Activated naive CD4-positive, alpha-beta T cell treated with Interleukin-2 at 50 U/mL for 16 hours (primary cell): ENCODE results near the gene SLC7A11.

Source experiments
- DNase-seq: peaks from one replicate; pipeline ENCODE4 v3.0.0-alpha.2; 2020

SLC7A11 gene

DNA sequence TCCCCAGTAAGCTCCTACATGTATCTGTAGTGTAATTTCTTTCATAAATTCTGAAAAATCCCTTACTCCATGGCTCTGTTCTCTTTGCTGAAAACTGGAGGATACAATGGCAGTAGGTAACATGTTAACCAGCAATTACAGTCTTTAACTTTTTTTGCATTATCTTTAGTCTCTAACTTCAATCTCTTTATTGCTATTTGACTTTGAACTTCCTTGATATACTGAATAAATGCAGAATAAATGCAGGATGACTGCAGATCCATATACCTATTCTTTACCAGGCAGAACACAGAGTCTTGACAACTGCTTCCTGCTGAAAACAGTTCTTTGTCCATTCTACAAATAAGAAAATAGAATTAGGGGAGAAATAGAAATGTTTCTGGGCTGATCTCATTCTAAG, 101.3 kb downstream of the SLC7A11 start:
- DNase-seq = no peak

DNA sequence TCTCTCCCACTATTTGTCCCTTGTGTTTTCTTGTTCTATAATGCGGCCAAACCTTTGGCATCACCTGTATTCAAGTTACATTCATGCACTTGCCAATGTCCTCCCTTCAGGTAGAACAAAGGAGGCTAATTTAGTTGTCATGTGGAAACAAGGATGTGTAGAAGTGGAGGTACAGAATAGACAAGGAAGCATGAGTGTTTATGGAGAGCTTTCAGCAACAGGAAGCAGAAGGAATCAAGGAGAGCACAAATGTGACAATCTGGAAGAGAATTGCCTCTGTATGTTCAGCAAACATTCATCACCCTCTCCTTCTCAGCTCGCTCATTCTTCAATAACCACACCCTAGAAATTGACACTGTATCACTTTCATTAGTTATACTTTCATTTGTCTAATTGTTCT, 103.4 kb downstream of the SLC7A11 start:
- no peak for DNase-seq

DNA sequence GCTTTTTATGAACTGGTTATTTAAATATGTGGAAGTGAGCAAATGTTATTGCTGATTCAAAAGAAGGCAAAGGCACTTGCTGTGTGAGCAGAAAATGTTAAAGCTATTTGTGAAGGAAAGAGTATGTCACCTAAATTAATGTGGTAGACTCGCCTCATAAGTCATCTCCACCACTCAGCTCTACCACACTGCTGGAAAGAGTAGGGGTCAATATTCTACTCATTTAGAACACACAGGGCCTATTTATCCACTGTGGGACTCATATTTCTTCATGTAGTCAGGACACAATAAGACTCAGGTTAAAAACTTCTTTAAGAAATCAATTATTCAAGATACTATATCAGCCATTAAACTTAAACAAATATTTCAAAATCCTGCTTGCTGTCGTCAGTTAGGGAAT, 106.5 kb downstream of the SLC7A11 start:
- DNase-seq = no peak

DNA sequence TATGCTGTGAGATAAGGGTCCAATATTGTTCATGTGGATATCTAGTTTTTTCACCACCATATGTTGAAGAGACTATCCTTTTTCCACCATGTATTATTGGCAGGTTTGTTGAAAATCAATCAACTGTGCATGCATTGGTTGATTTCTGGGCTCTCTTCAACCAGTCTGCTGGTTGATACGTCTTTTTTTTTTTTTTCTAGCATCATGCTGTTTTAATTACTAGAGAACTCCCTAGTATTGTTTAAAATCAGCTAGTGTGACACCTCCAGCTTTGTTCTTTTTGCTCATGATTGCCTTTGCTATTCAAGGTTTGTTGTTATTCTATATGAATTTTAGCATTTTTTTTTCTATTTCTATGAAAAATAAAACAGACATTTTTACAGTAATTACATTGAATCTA, 123.9 kb downstream of the SLC7A11 start:
- DNase-seq = no peak

DNA sequence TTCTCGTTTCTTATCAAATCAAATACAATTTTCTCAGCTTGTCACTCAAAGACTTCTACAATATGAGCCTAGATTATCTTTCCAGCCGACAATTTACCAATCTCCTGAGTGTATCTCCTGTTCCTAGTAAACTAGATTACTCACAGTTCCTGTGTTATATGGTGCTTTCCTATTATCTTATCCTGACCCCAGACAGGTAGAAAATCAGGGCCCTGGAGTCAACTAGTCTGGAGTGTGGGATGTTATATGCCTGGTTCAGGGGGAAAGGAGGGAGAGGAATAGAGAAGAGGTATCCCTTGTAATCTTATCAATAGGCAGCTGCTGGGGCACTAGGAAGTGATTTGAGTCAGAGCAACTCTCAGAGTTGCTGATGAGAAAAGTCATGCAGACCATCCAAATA, 127.1 kb downstream of the SLC7A11 start:
- no peak for DNase-seq

DNA sequence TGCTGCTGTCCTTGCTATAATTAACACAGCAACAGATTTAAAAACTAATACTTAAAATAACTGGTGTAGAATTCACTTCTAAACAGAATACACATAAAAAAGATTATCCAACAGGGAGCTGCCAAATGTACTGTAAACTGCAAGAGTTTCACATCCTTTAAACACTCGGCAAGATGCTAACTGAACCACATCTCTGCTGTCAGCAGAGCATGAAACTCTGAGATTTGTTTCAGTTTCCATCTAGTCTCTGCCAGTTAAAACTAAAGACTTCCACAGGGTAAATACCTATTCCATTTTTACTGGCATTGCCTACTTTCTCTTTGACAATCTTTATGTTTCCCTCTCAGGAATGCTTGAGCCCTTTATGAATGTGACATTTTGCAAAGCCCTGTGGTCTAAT, 127.7 kb downstream of the SLC7A11 start:
- no peak for DNase-seq
